Measurements from ENCODE around the gene FNBP1. TPM values are rescaled to one million over a fixed set of nuclear protein-coding genes. Genes with fewer than 3 reads are reported as not detected.

Gene FNBP1
- total and polyA plus RNA-seq, 2 of the 13 experiments (the other 11 are each of a cell fraction or from before 2014, with no cell fraction given), result 5.4 to 19.5 TPM

DNA sequence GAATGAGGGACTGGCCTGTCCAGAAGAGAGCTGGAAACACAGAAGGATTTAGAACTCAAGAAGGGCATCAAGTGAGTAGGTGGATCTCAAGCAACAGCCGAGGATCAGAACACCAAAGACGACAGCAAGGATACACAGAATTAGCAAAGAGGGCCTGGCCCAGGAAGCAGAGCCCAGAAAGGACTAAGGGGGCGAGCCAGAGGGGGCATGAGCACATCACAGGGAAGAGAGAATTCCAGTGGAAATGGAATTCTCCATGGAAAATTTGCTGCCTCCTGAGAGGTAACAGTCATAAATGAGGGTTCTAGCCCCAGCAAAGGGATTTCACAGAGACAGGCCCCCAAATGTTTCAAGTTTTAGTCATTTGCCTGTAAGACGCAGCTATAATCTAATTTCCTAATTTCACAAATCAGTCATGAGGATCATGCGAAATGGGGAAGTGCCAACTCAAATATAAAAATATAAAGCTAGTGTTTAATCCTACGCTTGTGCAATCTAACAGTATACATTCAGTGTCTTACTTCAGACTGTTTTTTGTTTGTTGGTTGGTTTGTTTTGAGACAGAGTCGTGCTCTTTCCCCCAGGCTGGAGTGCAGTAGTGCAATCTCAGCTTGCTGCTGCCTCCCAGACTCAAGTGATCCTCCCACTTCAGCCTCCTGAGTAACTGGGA lies 46.7 kb downstream of the FNBP1 start (continued):
- TF ChIP-seq NFE2L2 (IDR thresholded peaks at IDR 0.05; ENCODE audit: low read length) (no peak), ZNF713 (CRISPR knock-in tag; IDR thresholded peaks at IDR 0.05) (no peak), GLI4 (CRISPR knock-in tag; IDR thresholded peaks at IDR 0.05; ENCODE audit: borderline replicate concordance) (no peak), KDM5A (IDR thresholded peaks at IDR 0.05; ENCODE audit: borderline replicate concordance, low read length) (no peak)

DNA sequence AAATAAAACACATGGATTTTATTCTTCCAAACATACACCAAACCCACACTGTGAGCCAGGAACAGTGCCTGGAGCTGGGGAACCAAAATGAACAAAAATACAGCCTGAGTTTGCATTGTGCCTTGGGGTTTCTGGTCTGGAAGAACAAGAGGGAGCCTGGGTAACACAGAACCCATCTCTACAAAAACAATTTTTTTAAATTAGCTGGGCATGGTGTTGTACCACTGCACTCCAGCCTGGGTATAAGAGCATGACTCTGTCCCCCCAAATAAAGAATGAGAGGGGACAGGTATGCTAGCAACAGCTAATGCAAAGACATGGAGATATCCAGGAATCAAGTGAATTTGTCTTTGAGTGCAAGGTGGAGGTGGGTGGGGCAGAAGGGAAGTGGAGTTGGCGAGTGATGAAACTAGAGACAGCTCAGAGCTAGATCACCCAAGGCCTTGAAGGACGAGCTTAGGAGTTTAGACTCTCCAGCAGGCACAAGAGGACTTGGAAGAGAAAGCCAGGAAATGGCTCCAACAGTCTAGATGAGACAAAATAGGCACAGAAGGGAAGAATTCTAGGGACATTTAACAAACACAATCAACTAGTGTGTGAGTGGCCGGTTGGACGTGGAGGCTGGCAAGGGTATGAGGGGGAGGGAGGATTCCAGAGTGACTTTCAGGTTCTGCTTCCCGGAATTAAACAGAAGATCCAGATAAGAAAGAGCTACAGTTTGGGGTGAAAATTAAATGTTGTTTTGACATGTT lies 47.4 kb downstream of the FNBP1 start:
- no peak for ATAC-seq
- Histone ChIP-seq H3K4me3 (replicated peaks in 1 of 3; ENCODE audit: insufficient read depth in 1 of 3, low read depth in 2 of 3, low read length in 3 of 3) (no peak overlapping the region), H4K20me1 (ENCODE audit: insufficient read depth, low read length) (no peaks in the 10 kb centered on the region), H3K4me2 (ENCODE audit: low read depth, low read length) (no peak overlapping the region), H2AFZ (ENCODE audit: low read length) (no peak overlapping the region), H3K9ac (ENCODE audit: insufficient read depth, low read depth, low read length) (no peak overlapping the region), H3K4me1 (ENCODE audit: insufficient read depth, low read length) (peaks cover 15% of the 10 kb centered on the region), H3K36me3 (replicated peaks in 1 of 2; ENCODE audit: control insufficient read depth in 1 of 2, insufficient read depth in 2 of 2, low read length in 2 of 2) (0 out of 5 replicates have a peak, but pooled peaks cover 0 to 3% of the 10 kb centered on the region in 2 experiments), H3K9me3 (ENCODE audit: low read length) (no peaks in the 10 kb centered on the region), H3K79me2 (ENCODE audit: insufficient read depth, low read length) (no peaks in the 10 kb centered on the region), H3K27me3 (ENCODE audit: control insufficient read depth in 1 of 2, insufficient read depth in 2 of 2, low read length in 2 of 2) (no peaks in the 10 kb centered on the region), H3K27ac (ENCODE audit: extremely low read length, insufficient read depth, low read length) (no peak overlapping the region)
- CTCF ChIA-PET (ENCODE audit: low intra/inter-chr PET ratio, low total read pairs), result no interaction called here
- 88% methylated on average over 5 of the region's 5 CpGs for WGBS (ENCODE audit: low lambda C conversion rate)
- POLR2A ChIA-PET, result no interaction called here
- DNase-seq (ENCODE audit: low spot score), result no peak
- no peak for FAIRE-seq
- no TSS peak for BruUV-seq (replicated peaks)
- intact Hi-C loops (cut with micrococcal nuclease; ENCODE audit: unreplicated experiment) (no loop called here), in situ Hi-C loops (cut with HindIII; ENCODE audit: extremely low pct_ligation_motif_present, low pct_unique_long_range_greater_than_20kb) (no loop called here)
- TF ChIP-seq MIER3 (CRISPR knock-in tag; IDR thresholded peaks at IDR 0.05; ENCODE audit: borderline replicate concordance) (no peak), EED (CRISPR knock-in tag; IDR thresholded peaks at IDR 0.05) (no peak), SRY (CRISPR knock-in tag; IDR thresholded peaks at IDR 0.05) (no peak), GATA4 (IDR thresholded peaks at IDR 0.05; ENCODE audit: borderline replicate concordance, low read depth) (no peak), ZSCAN20 (CRISPR knock-in tag; IDR thresholded peaks at IDR 0.05; ENCODE audit: borderline replicate concordance) (no peak), ZNF83 (CRISPR knock-in tag; IDR thresholded peaks at IDR 0.05; ENCODE audit: borderline replicate concordance) (no peak), ZC3H4 (CRISPR knock-in tag; IDR thresholded peaks at IDR 0.05; ENCODE audit: borderline replicate concordance) (no peak), ZNF772 (CRISPR knock-in tag; IDR thresholded peaks at IDR 0.05) (no peak)
- TF ChIP-seq, protein P1, sequence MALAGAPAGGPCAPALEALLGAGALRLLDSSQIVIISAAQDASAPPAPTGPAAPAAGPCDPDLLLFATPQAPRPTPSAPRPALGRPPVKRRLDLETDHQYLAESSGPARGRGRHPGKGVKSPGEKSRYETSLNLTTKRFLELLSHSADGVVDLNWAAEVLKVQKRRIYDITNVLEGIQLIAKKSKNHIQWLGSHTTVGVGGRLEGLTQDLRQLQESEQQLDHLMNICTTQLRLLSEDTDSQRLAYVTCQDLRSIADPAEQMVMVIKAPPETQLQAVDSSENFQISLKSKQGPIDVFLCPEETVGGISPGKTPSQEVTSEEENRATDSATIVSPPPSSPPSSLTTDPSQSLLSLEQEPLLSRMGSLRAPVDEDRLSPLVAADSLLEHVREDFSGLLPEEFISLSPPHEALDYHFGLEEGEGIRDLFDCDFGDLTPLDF (CRISPR knock-in tag; IDR thresholded peaks at IDR 0.05), result no peak
- TF ChIP-seq, protein P2, sequence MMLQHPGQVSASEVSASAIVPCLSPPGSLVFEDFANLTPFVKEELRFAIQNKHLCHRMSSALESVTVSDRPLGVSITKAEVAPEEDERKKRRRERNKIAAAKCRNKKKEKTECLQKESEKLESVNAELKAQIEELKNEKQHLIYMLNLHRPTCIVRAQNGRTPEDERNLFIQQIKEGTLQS (CRISPR knock-in tag; IDR thresholded peaks at IDR 0.05), result no peak
- TF ChIP-seq, protein P3, sequence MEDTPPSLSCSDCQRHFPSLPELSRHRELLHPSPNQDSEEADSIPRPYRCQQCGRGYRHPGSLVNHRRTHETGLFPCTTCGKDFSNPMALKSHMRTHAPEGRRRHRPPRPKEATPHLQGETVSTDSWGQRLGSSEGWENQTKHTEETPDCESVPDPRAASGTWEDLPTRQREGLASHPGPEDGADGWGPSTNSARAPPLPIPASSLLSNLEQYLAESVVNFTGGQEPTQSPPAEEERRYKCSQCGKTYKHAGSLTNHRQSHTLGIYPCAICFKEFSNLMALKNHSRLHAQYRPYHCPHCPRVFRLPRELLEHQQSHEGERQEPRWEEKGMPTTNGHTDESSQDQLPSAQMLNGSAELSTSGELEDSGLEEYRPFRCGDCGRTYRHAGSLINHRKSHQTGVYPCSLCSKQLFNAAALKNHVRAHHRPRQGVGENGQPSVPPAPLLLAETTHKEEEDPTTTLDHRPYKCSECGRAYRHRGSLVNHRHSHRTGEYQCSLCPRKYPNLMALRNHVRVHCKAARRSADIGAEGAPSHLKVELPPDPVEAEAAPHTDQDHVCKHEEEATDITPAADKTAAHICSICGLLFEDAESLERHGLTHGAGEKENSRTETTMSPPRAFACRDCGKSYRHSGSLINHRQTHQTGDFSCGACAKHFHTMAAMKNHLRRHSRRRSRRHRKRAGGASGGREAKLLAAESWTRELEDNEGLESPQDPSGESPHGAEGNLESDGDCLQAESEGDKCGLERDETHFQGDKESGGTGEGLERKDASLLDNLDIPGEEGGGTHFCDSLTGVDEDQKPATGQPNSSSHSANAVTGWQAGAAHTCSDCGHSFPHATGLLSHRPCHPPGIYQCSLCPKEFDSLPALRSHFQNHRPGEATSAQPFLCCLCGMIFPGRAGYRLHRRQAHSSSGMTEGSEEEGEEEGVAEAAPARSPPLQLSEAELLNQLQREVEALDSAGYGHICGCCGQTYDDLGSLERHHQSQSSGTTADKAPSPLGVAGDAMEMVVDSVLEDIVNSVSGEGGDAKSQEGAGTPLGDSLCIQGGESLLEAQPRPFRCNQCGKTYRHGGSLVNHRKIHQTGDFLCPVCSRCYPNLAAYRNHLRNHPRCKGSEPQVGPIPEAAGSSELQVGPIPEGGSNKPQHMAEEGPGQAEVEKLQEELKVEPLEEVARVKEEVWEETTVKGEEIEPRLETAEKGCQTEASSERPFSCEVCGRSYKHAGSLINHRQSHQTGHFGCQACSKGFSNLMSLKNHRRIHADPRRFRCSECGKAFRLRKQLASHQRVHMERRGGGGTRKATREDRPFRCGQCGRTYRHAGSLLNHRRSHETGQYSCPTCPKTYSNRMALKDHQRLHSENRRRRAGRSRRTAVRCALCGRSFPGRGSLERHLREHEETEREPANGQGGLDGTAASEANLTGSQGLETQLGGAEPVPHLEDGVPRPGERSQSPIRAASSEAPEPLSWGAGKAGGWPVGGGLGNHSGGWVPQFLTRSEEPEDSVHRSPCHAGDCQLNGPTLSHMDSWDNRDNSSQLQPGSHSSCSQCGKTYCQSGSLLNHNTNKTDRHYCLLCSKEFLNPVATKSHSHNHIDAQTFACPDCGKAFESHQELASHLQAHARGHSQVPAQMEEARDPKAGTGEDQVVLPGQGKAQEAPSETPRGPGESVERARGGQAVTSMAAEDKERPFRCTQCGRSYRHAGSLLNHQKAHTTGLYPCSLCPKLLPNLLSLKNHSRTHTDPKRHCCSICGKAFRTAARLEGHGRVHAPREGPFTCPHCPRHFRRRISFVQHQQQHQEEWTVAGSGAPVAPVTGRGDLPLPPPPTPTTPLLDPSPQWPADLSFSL (CRISPR knock-in tag; IDR thresholded peaks at IDR 0.05), result no peak
